ENCODE measurements around the gene MMP28.
A peak's percentile ranks its signal among the peaks of the same experiment; 100 is the strongest.

The MMP28 gene

GRCh38 chr17:35740997-35741931 lies 54.2 kb downstream of the MMP28 start:
- DNase-seq = peak; percentile 66 to 81 (median 75)

- DNase-seq = no peak
Measured at GRCh38 chr17:35740216-35740615, 55.2 kb downstream of the MMP28 start.

GRCh38 chr17:35738519-35739133 lies 56.8 kb downstream of the MMP28 start:
- DNase-seq = no peak

GRCh38 chr17:35736236-35736635 lies 59.2 kb downstream of the MMP28 start:
- DNase-seq = no peak

- DNase-seq = no peak
Measured at GRCh38 chr17:35735036-35735805, 60.2 kb downstream of the MMP28 start.

GRCh38 chr17:35734396-35734795 lies 61.0 kb downstream of the MMP28 start:
- no peak for DNase-seq

GRCh38 chr17:35733366-35733765 lies 62.1 kb downstream of the MMP28 start:
- DNase-seq = no peak

- DNase-seq = no peak
Measured at GRCh38 chr17:35732806-35733136, 62.7 kb downstream of the MMP28 start.

GRCh38 chr17:35731917-35732805 lies 63.3 kb downstream of the MMP28 start:
- peak in 1 of 3 experiments; percentile 33 for DNase-seq

- peak; percentile 55 to 63 (median 60) for DNase-seq
Measured at GRCh38 chr17:35731239-35731916, 64.1 kb downstream of the MMP28 start, which contains the start of gene RASL10B. Gene RASL10B, plus strand, starts transcription at chr17:35731639. Its CDS starts 3,546 bp downstream, at chr17:35735185.

GRCh38 chr17:35730400-35731005 lies 64.9 kb downstream of the MMP28 start:
- no peak for DNase-seq

- peak in 2 of 3 experiments; percentile 14 to 45 for DNase-seq
Measured at GRCh38 chr17:35729405-35729833, 66.0 kb downstream of the MMP28 start.

- no peak for DNase-seq
Measured at GRCh38 chr17:35728551-35728950, 66.9 kb downstream of the MMP28 start.

- DNase-seq = no peak
Measured at GRCh38 chr17:35727635-35728034, 67.8 kb downstream of the MMP28 start.

GRCh38 chr17:35726953-35727460 lies 68.4 kb downstream of the MMP28 start:
- peak in 1 of 3 experiments; percentile 90 for DNase-seq

GRCh38 chr17:35726127-35726952 lies 69.1 kb downstream of the MMP28 start:
- peak in 2 of 3 experiments; percentile 5 to 67 for DNase-seq

- DNase-seq = no peak
Measured at GRCh38 chr17:35725802-35726126, 69.7 kb downstream of the MMP28 start.

- no peak for DNase-seq
Measured at GRCh38 chr17:35725058-35725457, 70.4 kb downstream of the MMP28 start.

GRCh38 chr17:35723735-35724134 lies 71.7 kb downstream of the MMP28 start:
- no peak for DNase-seq

GRCh38 chr17:35717475-35717874 lies 78.0 kb downstream of the MMP28 start:
- DNase-seq = peak in 2 of 3 experiments; percentile 6 to 58

Measured in NCI-H1417 (cell line).